Fibroblast of lung (primary cell): Measurements from ENCODE around the gene ATP11C. TPM values are rescaled to one million over a fixed set of nuclear protein-coding genes. Genes with fewer than 3 reads are reported as not detected.

Experiments used
- DNase-seq, 2 donors: peaks; one replicate each; pipeline versions ENCODE4 v3.0.0 to v3.0.0-alpha.2; 2010; ENCODE audit warnings: low read depth in 2 of 2
- H2AFZ ChIP-seq: 2 replicates; pipeline ENCODE4 v1.5.1; 2012; ENCODE audit warnings: low read length, control low read depth, inconsistent platforms
- H3K27ac ChIP-seq: 2 replicates; pipeline ENCODE4 v1.5.1; 2011; ENCODE audit warnings: low read length, control low read depth; ENCODE audit not compliant: insufficient read depth
- H3K27me3 ChIP-seq: 2 replicates; pipeline ENCODE4 v1.5.1; 2011; ENCODE audit warnings: mild to moderate bottlenecking, low read length; ENCODE audit not compliant: control insufficient read depth, insufficient read depth
- H3K36me3 ChIP-seq: 2 replicates; pipeline ENCODE4 v1.5.1; 2011; ENCODE audit warnings: low read length; ENCODE audit not compliant: control insufficient read depth, insufficient read depth
- H3K4me1 ChIP-seq: 2 replicates; pipeline ENCODE4 v1.5.1; 2011; ENCODE audit warnings: low read length; ENCODE audit not compliant: control insufficient read depth, insufficient read depth; ENCODE audit errors: extremely low read depth
- H3K4me2 ChIP-seq: 2 replicates; pipeline ENCODE4 v1.5.1; 2011; ENCODE audit warnings: low read length, control low read depth; ENCODE audit not compliant: insufficient read depth; ENCODE audit errors: extremely low read depth
- H3K4me3 ChIP-seq, 4 experiments: fragments of 200-600 bp in 1 of 4; sonication (generic) in 1 of 4; replicated peaks in 1 of 4; 2 replicates each; pipeline ENCODE4 v1.5.1; 2011 to 2016; ENCODE audit warnings: low read length in 4 of 4, low read depth in 3 of 4, mild to moderate bottlenecking in 3 of 4, control low read depth in 2 of 4, inconsistent platforms in 1 of 4, mixed read lengths in 1 of 4; ENCODE audit not compliant: insufficient read depth in 1 of 4; ENCODE audit errors: control extremely low read depth in 1 of 4
- H3K79me2 ChIP-seq: 2 replicates; pipeline ENCODE4 v1.5.1; 2012; ENCODE audit warnings: mild to moderate bottlenecking, low read length, inconsistent platforms; ENCODE audit not compliant: control insufficient read depth, insufficient read depth
- H3K9ac ChIP-seq: 2 replicates; pipeline ENCODE4 v1.5.1; 2011; ENCODE audit warnings: mild to moderate bottlenecking, low read length, control low read depth; ENCODE audit not compliant: insufficient read depth
- H3K9me3 ChIP-seq: 2 replicates; pipeline ENCODE4 v1.5.1; 2012; ENCODE audit warnings: low read depth, low read length; ENCODE audit not compliant: control insufficient read depth, insufficient read depth
- H4K20me1 ChIP-seq: 2 replicates; pipeline ENCODE4 v1.5.1; 2011; ENCODE audit warnings: low read length; ENCODE audit not compliant: control insufficient read depth, insufficient read depth; ENCODE audit errors: extremely low read depth
- CTCF ChIP-seq, 2 donors: IDR thresholded peaks in 1 of 2; conservative IDR thresholded peaks in 1 of 2; 1 replicate in 1 of 2; 2 replicates in 1 of 2; pipeline ENCODE4 v1.5.1; 2011 to 2012; ENCODE audit warnings: low read length in 2 of 2, control low read depth in 1 of 2, inconsistent platforms in 1 of 2, low read depth in 1 of 2, mild to moderate bottlenecking in 1 of 2
- EZH2 ChIP-seq: IDR thresholded peaks from 2 replicates; pipeline ENCODE4 v1.5.1; 2012; ENCODE audit warnings: low read length, control low read depth, mild to moderate bottlenecking; ENCODE audit errors: missing control alignments
- polyA plus RNA-seq, 2 donors: library from polyadenylated mRNA; depleted of rRNA in 1 of 2; stranded (reverse) in 1 of 2; unstranded in 1 of 2; fragments of >200 nt; gene quantifications; 2 replicates each; pipeline ENCODE4 v1.2.1, GENCODE V29; 2011 to 2012; ENCODE audit warnings: missing spikeins in 1 of 2
- total RNA-seq: library from RNA; depleted of rRNA; stranded (reverse); fragments of >200 nt; gene quantifications from 2 replicates; pipeline ENCODE4 v1.2.1, GENCODE V29; 2014

ATP11C gene
- total and polyA plus RNA-seq, 2 donors (not counting 1 experiment from before 2014, with no cell fraction given): 47.7 to 68.0 TPM

- Histone ChIP-seq H3K27ac (no peak overlapping the region), H3K9me3 (no peaks in the 10 kb centered on the region), H3K27me3 (no peaks in the 10 kb centered on the region), H3K79me2 (no peaks in the 10 kb centered on the region), H3K36me3 (no peaks in the 10 kb centered on the region), H3K9ac (no peak overlapping the region), H4K20me1 (no peaks in the 10 kb centered on the region), H3K4me3 (no peak overlapping the region), H3K4me2 (no peak overlapping the region), H2AFZ (no peak overlapping the region), H3K4me1 (peaks cover 7% of the 10 kb centered on the region)
- no peak for TF ChIP-seq CTCF (conservative IDR thresholded peaks at IDR 0.05 in 1 of 2, IDR thresholded peaks at IDR 0.05 in 1 of 2; ENCODE audit: low read depth in 1 of 2, low read length in 2 of 2)
- TF ChIP-seq EZH2: no peak
- no peak for DNase-seq
Observed at GRCh38 chrX:139831017-139831416, 101.8 kb downstream of the ATP11C start.

- Histone ChIP-seq H3K27ac (no peak overlapping the region), H2AFZ (no peak overlapping the region), H3K9ac (no peak overlapping the region), H3K27me3 (no peaks in the 10 kb centered on the region), H4K20me1 (no peaks in the 10 kb centered on the region), H3K4me1 (peaks cover 10% of the 10 kb centered on the region), H3K4me3 (no peak overlapping the region), H3K9me3 (no peaks in the 10 kb centered on the region), H3K79me2 (no peaks in the 10 kb centered on the region), H3K36me3 (no peaks in the 10 kb centered on the region), H3K4me2 (no peak overlapping the region)
- TF ChIP-seq CTCF (conservative IDR thresholded peaks at IDR 0.05 in 1 of 2, IDR thresholded peaks at IDR 0.05 in 1 of 2; ENCODE audit: low read depth in 1 of 2, low read length in 2 of 2): no peak
- no peak for TF ChIP-seq EZH2
- no peak for DNase-seq
Observed at GRCh38 chrX:139828830-139829229, 104.0 kb downstream of the ATP11C start.

- H3K4me3 ChIP-seq: no peak overlapping the region
- no peaks in the 10 kb centered on the region for H3K9me3 ChIP-seq
- TF ChIP-seq EZH2: no peak
- no peak for TF ChIP-seq CTCF (conservative IDR thresholded peaks at IDR 0.05 in 1 of 2, IDR thresholded peaks at IDR 0.05 in 1 of 2; ENCODE audit: low read depth in 1 of 2, low read length in 2 of 2)
- no peaks in the 10 kb centered on the region for H4K20me1 ChIP-seq
- H3K36me3 ChIP-seq: no peaks in the 10 kb centered on the region
- peaks cover 10% of the 10 kb centered on the region for H3K4me1 ChIP-seq
- no peaks in the 10 kb centered on the region for H3K27me3 ChIP-seq
- no peak overlapping the region for H3K9ac ChIP-seq
- H3K4me2 ChIP-seq: no peak overlapping the region
- no peak for DNase-seq
- no peaks in the 10 kb centered on the region for H3K79me2 ChIP-seq
- no peak overlapping the region for H3K27ac ChIP-seq
- no peak overlapping the region for H2AFZ ChIP-seq
Observed at GRCh38 chrX:139828033-139828432, 104.8 kb downstream of the ATP11C start.
